Epithelial cell of prostate (primary cell): Measurements from ENCODE around the gene ACOXL.
"Not testable (repeated sequence)": the region's sequence is repeated elsewhere in the genome, so short reads cannot be mapped to it uniquely, and the experiment has no call there.

Source experiments
- DNase-seq: peaks from one replicate; pipeline ENCODE4 v3.0.0-alpha.2; 2011; ENCODE audit warnings: low read depth, low spot score
- H3K27ac ChIP-seq: fragments of 450-650 bp; 2 replicates; pipeline ENCODE4 v1.5.1; 2017; ENCODE audit warnings: mild to moderate bottlenecking

Gene ACOXL

DNA sequence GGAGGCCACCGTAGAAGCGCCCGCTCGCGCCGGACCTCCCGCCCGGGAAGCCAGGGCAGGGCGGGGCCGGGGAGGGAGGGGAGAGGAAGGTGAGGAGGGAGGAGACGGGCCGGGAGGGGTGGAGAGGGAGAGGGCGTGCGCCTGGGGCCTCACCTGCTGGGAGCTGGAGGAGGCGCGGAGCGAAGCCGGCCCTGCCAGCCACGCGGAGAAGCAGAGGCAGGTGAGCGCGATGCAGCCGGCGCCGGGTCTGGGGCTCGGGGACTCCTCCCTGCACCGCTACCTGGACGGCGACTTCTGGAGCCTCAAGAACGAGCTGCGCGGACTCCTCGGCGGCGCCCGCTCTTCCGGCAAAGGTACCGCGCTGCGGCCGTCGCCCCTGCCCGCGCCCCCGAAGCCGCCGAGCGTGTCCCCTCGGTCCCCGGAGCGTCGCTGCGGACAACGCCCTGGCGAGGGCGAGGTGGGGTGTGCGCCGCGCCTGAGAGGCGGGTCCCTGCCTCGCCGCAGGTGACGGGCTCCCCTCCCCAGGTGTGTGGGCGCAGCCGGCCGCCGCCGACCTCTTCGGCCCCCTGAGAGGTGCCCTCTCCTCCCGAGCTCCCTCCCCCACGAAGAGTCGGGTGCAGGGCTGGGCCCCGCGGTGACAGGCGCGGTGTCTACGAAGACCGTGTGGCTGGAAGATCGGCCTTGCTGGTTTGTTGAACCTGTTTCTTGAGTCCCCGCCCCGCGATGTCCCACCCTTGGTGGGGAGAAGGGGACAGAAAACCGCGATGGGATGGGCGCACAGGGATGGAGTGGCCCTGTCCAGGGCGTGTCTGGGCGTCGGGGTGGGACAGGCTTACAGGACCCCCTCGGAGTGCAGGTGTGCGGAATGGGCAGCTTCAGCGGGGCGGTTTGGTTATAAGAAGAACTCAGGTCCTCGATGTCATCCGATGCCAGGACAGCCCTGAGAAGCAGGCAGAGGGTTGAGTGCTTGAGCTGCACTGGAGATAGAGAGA lies at the start of gene ACOXL:
Gene ACOXL, plus strand, starts transcription at position 152 of the 992 bp plus-strand sequence. CDS start 35,817 bp downstream, outside the sequence.
- no peak within 1 kb of the TSS for H3K27ac ChIP-seq
- no peak for DNase-seq

DNA sequence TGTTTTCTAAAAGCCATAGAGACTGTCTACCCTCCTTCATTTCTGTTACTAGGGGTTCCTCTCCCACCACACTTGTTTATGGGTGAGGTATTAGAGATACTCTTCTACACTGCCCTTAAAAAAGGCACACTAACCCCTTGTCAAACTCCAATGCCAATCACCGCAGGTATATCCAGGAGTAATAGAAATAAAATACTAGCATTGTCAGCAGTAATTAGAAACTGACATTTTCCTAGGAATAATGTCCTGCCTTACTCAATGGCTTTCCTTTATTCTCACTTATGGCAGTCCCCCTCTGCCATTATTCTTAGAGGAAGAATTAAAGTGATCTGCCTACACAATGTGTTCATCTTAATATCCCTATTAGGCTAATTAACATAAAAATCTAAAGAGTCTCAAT lies 49.5 kb upstream of the ACOXL start:
- no peak for DNase-seq

DNA sequence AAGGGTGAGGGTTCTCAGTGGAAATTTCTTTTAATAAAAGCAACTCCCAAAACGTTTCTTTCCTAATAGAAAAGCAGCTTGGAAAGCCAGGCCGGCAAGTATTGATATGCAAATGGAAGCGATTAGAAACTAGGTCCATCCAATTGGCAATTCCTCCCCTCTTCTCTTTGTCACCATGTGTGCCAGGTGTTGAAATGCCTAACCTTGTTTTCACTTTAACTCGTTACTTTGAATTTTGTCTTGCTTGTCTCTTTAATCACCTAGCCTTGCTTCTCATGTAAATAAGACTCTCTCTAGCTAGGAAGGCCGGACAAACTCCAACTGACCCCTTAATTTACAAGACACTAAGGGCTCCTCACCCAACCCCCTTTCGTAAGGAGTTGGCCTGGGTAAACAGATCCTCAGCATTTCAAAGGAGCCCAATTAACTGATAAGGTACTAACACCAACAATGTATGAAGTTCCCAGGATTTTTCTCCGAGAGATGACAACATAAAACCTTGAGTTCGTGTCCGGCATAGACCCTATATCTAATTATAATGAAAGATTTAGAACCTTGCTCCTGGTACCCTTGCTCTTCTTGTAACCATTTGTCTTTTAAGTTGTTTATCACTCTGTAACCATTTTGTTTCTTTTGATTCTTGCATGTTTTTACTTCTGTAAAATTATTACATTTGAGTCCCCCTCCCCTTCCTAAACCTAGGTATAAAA lies 44.4 kb upstream of the ACOXL start:
- DNase-seq, H3K27ac ChIP-seq: not testable (repeated sequence)

More for the DNA sequence above, 49.5 kb upstream of the ACOXL start:
- no peak overlapping the region for H3K27ac ChIP-seq

DNA sequence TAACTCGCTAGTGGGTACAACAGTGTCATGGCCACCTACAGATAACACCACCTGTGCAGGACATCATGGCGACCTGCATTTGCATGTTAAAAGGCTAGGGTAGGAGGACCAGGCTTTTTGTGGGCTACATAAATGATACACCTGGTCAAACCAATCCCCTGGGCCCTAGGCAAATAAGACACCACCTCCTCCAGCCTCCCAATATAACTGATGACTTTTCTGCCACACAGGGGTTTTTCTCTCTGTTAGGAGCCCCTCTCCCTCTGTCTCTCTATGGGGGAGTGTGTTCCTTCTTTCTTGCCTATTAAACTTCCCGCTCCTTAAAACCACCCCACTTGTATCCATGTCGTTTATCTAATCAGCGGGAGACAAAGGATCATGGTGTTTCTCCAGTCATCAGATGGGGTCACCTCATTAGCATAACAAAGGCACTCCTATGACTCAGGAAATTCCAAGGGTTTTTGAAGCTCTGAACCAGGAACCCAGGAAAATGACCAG lies 43.7 kb upstream of the ACOXL start:
- DNase-seq, result no peak
- no peak overlapping the region for H3K27ac ChIP-seq

DNA sequence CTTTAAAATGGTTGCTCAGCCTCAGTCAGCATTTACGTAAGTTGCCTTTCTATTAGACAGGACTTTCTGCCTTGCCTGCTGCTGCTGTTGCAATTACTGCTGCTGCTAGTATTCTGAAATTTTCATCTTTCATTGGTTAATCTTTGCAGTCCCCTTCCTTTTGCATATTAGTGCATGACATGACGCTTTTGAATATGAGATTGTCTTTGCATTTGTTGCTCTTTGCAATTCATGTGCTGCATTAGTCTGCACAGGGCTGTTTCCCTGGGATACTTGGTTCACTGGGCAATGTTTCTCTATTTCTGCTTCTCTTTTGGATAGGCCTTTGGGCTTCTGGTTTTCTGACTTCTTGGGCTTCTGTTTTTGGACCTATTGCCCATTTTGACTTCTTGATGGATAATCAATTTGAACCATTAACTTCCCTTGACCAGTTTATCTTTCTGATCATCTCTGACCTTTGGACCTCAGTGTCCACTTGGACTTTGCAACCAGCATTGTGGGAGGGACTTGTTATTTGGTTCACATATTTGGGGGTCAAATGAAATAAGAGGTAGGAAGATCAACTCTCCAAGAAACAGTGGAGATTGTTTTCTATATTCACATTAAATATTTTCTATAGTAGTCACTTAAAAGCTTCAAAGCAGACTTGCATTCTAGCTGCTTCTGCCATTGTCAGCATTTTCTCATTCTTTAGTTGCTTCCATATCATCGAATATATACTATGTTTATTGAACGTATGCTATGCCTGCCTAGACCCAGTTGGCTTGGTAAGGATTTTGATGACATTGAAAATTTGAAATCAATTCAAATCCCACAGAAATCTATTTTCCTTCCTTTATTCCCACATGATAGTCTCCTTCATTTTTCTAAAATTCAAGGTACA lies 42.0 kb upstream of the ACOXL start:
- H3K27ac ChIP-seq, result no peak overlapping the region
- no peak for DNase-seq

DNA sequence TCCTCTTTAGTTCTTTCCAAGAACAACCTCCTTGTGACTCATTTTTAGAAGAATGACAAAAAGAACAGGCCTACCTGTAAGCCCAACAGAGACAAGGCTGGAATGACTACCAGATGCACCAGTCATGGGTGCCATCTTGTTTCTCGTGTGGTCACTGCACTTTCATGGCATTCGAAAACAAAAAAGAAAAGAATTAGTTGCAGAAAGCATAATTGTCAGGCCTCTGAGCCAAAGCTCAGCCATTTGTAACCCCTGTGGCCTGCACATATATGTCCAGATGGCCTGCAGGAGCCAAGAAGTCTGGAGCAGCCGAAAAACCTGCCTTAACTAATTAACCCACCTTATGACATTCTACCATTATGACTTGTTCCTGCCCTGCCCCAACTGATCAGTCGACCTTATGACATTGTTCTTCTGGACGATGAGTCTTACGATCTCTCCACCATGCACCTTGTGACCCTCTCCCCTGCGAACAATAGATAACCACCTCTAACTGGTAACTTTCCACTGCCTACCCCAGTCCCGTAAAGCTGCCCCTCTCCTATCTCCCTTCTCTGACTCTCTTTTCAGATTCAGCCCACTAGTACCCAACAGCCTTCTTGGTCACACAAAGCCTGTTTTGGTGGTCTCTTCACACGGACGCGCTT lies 40.6 kb upstream of the ACOXL start:
- DNase-seq, result no peak
- no peak overlapping the region for H3K27ac ChIP-seq

DNA sequence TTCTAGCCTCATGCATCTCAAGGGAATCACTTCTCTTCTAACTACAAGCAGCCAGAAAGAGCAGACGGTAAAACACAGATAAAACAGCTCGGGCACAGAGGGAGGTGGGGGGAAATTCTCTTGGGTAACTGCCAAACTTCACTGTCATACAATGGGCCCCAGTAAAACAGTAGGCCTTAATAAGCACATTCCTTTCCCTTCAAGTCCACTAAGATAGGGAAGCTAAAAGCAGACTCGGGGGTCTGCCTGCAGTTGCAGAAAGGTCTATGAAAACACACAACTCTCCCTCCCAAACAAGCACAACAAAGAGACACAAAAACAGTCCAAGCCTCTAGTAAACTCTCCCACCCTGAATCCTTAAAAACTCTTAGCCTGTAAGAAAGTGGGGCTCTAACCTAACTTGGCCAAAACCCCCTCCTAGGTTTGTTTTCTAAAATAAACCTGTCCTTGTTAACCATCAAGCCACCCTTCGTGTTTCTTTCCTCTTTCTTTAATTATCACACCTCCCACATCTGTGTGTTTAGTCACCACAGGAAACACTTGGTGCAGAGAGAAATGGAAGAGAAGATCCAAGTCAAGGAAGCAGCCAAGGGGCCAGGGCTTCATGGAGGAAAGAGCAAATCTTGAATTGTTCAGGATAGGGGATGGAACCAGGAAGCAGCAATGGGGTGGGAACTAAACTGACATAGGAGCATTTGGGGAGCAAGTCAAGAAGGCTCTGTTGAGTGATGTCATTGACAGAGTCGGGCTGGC lies 37.1 kb upstream of the ACOXL start:
- DNase-seq, H3K27ac ChIP-seq: not testable (repeated sequence)

DNA sequence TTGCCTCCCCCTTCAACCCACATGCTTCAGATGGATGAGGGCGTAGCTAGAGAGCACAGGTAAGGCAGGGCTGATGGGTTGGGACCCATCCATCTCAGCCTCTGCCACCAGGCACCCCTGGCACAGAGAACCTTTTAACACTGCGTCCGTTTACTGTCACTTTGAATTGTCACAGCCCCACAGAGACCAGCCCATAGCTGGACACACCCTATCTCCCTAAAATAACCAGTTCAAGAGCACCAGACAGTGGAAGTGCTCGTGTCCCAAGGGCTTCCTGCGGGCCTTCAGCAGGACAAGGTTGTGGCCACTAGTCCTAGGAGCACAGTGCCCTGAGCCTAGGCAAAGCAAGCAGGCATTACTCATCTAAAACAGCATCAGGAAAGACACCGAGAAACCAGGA lies 34.1 kb upstream of the ACOXL start:
- H3K27ac ChIP-seq, DNase-seq: not testable (repeated sequence)

DNA sequence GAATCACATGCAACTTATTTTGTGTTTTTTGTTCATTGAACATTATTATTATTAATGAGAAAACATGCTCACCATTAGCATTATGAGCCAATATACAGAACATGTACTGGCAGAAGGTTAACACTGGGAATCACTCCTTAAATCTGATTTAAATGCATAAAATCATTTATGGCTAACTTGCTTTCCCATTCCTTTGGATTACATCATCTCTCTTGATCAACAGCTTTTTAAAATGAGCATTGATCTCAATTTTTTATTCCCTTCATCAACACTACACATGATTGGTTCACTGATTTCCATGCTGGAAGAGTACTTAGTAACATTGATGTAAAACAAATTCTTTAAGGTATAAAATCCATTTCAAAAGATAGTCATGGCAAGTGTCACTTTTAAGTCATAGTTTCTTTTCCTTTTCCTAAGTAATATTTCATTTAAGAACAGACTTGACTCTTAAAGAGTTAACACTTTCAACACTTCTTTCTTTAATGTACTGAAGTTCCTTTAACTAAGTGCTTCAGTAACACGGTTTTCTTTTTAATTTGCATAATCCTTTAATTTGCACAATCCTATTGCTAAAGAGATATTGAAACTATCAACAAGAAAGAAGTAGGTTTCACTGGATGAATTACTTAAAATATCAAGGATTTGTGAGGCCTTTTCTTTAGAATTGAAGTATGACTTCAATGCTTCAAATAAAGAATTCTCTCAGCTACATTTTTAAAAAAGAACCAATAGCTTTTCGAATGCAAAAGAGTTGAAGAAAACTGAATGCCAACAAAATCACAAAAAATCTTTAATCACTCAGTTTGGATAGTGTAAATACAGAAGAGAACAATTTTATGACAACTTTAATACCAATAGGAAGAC lies 29.6 kb upstream of the ACOXL start:
- H3K27ac ChIP-seq, result no peak overlapping the region

DNA sequence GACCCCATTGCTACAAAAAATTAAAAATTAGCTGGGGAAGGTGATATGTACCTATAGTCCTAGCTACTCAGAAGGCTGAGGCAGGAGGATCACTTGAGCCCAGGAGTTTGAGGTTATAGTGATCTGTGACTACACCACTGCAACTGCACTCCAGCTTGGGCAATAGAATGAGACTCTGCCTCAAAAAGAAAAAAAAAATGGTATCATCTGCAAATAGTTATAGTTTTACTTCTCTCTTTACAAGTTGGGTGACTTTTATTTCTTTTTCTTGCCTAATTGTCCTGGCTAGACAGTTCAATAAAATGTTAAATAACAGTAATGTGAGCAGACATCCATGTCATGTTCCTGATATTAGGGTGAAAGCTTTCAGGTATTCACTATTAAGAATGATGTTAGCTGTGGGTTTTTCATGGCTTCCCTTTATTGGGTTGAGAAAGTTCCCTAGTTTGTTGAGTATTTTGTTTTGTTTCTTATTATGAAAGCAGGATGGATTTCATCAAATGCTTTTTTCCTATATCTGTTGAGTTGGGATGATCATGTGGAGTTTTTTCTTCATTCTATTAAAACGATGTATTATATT lies 24.9 kb upstream of the ACOXL start:
- no peak overlapping the region for H3K27ac ChIP-seq
- DNase-seq, result no peak

More for the DNA sequence above, 29.6 kb upstream of the ACOXL start:
- DNase-seq, result no peak

DNA sequence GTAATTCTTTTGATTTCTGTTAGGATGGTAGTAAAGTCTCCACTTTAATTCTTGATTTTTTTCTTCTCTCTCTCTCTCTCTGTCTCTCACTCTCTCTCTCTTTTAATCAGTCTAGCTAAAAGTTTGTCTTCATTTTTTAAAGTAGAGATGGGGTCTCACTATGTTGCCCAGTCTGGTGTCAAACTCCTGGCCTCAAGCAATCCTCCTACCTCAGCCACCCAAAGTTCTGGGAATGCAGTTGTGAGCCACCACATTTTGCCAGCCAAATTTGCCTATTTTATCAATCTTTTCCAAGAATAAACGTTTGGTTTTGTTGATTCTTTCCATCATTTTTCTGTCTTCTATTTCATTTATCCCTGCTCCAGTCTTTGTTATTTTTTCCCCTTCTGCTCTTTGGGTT lies 23.9 kb upstream of the ACOXL start:
- no peak overlapping the region for H3K27ac ChIP-seq
- no peak for DNase-seq

DNA sequence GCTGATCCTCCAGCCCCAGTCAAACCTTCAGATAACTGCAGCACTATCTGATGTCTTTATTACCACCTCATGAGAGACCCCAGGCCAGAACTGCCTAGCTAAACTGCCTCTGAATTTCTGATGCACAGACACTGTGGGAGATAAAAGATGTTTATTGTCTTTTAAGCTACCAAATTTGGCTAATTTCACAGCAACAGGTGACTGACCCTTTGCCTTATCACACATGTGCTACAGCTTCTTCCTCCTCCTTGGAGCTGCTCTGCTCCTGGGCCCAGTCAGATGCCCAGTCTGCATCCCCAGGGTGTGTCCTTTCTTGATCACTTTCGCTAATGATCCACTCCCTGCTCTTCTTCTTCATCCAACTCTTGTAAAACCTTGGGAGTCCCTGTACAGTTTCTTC lies 19.6 kb upstream of the ACOXL start:
- DNase-seq, result no peak
- H3K27ac ChIP-seq, result no peak overlapping the region

DNA sequence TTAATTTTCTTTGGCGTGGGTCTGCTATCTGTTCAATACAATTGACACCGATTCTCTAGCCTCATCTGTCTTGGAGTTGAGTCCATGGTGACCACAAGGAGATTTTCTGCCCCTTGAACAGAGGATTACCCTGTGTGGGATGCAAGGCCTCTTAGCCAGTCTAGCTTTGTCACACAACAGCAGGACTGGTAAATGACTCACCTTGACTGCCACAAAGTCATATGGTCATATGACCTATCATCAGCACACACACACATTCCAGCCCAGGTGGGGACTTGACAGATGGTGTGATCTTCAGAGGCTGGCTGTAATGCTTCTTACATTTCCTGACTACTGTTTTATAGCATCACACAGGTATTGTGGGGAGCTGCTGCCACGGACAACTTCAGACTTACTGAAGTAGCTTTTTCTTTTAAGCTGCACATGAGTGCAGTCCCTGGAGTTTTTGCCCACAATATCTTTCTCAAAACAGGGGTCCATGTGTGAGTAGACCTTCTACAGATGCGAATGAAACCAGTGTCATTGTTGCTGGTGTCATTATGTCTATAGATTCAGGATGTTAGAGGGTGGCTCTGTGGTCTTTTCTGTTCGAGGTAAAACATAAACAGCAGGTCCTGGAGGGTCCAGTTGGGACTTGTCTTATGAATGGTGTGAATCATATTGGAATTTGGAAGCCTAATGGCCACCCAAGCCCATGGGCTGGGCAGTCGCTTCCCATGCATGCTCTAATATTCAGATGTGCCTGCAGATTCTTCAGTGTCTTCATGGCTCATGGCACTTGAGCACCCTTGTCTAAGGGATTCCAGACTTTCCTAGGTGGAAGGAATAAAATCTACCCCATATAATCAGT lies 18.6 kb upstream of the ACOXL start:
- peak overlapping the region; percentile 37 for H3K27ac ChIP-seq
- DNase-seq, result peak; percentile 29

DNA sequence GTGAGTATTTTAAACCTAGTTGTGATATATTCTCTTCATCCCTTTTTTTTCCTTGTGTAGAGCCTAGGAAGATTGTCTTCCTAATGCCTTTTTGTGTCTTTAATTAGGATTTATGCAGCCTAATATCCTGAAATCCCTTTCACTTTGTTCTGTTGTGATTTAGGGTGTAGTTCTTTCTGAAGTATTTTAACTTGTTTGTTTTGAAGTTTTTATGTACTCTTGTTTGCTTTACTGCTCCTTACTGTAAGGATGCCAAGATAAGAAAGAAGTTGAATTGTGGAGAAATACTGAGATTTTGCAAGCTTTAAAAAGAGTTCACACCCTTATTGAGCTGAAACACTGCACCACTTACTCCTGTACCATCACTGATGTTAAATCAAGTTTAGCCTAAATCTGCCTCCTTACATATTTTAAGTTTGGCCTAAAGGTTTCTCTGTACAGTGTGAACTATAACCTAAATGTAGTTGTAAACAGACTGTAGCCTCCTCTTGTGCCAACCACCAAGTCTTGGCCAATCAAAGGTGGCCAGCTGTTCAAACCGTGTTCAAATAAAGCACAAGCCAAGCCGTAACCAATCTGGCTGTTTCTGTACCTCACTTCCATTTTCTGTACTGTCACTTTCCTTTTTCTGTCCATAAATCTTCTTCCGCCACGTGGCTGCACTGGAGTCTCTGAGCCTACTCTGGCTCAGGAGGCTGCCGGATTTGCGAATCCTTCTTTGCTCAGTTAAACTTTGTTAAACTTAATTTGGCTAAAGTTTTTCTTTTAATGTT lies 17.7 kb upstream of the ACOXL start:
- H3K27ac ChIP-seq, result no peak overlapping the region
- no peak for DNase-seq

DNA sequence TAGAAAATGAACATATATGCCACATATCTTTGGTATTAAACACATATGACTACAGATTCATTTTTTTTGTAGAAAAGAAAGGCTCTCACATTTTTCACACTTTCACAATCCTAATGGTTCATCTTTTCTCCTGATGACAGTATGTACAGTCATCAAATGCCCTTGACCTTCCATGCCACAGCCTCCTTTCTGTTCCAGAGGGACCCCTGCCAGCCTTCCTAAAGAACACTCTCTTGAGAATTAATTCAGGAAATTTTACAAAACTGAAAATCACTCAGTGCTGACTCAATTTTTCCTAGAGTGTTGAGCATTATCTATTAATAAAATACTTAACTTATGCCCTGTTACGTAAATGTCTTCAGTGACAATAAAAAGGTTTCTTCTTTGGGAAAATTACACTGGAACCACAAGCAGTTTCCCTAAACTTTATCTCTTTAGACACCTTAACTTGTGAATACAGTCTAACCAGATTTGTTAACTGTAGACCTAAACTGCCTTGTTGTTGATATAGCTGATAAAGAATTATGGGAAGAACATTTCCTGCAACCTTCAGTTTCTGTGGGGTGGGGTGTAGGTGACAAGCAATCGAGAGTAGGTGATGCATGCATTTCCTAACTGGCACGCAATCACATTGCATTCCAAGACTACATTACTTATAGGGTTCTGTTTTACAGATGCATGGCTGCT lies 15.3 kb upstream of the ACOXL start:
- DNase-seq, result no peak
- no peak overlapping the region for H3K27ac ChIP-seq
